Stimulated activated CD4-positive, alpha-beta T cell treated with anti-CD3 and anti-CD28 coated beads, Interleukin-4, amount 100 ng/mL, for 1 hour (primary cell): ENCODE measurements around the gene ELMOD3.
"Not testable (repeated sequence)": the region's sequence is repeated elsewhere in the genome, so short reads cannot be mapped to it uniquely, and the experiment has no call there.

ENCODE experiments used
- DNase-seq: peaks from one replicate; pipeline ENCODE4 v3.0.0-alpha.2; 2020

Gene ELMOD3

DNA sequence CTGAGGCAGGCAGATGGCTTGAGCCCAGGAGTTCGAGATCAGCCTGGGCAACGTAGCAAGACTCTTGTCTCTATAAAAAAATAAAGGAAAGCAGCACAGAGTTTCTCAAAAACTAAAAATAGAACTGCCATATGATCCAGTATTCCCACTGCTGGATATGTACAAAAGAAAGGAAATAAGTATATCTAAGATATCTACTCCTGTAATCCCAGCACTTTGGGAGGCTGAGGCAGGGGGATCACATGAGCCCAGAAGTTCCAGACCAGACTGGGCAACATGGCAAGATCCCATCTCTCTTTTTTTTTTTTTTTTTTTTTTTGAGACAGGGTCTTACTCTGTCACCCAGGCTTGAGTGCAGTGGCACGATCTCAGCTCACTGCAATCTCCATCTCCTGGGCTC is 24.9 kb upstream of the ELMOD3 start:
- DNase-seq = not testable (repeated sequence)

DNA sequence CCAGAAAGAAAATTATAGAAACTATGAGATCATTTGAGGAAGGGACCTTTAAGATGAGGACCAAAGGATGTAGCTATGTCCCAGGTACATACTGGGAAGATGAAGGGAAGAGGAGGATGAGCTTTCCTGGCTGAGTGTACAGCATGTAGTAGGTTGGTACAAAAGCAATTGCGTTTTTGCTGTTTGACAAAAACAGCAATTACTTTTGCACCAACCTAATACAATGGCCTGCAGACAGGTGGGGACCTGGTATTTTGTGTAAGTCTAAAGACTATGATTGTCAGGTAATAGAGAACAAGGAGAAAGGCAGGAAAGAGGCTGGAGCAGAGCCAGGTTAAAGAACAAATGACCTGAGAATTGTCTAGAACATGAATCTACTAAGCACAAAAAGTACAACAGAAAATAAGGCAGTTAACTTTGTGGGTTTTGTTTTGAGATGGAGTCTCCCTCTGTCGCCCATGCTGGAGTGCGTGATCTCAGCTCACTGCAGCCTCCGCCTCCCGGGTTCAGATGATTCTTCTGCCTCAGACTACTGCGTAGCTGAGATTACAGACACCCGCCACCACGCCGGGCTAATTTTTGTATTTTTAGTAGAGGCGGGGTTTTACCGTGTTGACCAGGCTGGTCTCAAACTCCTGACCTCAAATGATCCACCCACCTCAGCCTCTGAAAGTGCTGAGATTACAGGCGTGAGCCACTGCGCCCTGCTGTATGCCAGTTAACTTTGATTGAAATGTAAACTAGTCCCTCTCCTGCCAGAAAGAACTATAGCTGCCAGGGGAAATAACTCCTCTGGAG is 23.5 kb upstream of the ELMOD3 start:
- no peak for DNase-seq

DNA sequence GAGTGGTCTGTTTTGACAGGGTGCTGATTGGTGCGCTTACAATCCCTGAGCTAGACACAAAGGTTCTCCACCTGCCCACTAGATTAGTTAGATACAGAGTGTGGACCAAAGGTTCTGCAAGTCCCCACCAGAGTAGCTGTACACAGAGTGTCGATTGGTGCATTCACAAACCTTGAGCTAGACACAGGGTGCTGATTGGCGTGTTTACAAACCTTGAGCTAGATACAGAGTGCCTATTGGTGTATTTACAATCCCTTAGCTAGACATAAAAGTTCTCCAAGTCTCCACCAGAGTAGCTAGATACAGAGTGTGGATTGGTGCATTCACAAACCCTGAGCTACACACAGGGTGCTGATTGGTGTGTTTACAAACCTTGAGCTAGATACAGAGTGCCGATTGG is 20.7 kb upstream of the ELMOD3 start:
- DNase-seq = not testable (repeated sequence)

DNA sequence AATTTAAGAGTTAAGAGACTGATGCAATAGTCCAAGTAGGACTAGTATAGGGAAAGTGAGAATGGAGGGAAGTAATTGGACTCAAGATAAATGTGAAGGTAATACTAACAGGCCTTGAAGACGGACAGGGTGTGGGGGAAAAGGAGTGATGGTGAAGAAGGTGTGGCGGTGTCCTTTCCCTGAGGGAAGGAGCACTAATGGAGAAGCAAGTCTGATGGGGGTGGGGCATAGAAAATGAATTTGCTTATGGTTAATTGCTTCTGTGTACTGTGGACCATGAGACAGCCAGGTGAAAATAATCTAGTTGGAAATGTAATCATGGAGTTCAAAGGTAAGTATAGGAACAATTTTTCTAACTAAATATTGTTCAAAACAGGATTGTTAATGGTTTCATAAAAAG is 19.6 kb upstream of the ELMOD3 start:
- no peak for DNase-seq

DNA sequence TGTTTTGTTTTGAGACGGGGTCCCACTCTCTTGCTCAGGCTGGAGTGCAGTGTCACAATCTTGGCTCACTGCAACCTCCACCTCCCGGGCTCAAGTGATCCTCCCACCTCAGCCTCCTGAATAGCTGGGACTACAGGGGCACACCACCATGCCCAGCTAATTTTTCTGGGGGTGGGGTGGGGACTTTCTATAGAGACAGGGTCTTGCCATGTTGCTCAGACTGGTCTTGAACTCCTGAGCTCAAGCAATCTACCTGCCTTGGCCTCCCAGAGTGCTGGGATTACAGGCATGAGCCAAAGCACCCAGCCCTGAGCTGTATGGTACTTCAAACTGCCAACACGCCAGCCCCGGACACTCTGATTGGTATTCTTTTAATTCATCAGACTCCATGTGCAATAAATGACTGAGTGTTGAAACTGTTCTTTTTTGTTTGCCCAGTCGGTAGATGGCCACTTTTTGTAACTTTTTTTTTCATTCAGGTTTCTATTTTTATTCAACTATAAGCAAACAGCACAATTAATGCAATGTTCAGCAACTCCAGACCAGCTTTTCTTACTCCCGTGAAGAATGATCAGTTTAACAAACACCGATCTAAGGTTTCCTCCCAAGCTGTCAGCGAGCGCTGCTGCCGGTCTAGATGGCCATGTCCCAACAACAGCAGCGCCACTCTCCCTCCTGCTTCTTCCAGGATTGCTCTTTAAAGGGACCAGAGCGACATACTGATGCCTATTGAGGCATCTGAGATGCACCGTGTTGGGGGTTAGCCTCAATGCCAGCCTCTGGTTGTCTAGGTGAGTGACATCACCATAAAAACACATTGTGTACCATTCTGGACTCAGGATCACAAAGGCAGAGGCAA is 14.3 kb upstream of the ELMOD3 start:
- no peak for DNase-seq

DNA sequence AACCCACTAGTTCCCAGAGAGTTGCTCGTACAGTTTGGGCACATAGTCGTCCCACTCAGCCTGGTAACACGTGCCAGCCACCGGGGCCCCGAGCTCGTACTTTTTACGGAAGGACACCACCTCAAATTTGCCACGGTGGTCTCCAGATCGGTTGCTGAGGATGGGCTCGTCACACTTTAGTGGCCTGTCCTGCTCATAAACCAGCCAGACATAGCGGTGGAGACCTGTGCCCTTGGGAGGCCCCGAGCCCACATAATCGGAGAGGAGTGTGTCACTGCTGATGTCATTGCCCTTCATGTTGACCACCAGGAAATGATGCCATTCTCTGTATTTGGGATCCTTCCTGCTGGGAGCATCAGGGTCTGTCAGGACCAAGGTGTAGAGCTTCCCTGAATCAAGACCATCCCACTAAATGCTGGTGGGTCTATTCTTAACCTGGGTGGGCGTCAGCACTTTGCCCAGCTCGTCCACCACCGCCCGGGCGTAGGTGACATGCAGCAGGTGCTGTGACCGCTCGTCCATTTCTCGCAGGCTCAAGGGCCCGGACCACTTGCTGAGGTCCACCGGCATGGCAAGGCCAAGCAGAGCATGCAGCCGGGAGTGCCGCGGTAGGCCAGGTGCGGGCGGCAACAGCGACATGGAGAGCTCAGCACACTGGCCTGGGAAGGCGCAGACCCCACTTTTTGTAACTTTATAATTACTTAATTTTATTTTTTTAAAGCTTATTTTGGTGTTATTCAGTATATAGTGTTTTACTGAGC is 13.1 kb upstream of the ELMOD3 start:
- DNase-seq = no peak

DNA sequence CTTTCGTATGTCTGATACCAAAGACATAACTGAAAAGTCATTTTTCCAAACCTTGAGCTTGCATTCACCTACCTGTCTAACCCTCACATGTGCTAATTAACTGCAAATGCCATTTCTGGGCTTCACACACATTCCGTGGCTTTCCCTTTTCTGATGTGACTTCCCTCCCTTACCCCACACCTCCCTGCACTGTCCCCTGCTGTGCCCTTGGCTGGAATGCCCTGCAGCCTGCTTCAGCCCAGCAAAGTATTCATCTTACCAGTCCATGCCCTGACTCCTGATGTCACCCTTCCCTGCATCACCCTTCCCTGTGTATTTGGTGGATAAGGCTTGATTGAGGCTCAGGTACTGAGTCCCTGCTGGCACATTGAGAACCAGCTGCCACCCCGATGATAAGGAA is 12.4 kb upstream of the ELMOD3 start:
- DNase-seq = no peak

DNA sequence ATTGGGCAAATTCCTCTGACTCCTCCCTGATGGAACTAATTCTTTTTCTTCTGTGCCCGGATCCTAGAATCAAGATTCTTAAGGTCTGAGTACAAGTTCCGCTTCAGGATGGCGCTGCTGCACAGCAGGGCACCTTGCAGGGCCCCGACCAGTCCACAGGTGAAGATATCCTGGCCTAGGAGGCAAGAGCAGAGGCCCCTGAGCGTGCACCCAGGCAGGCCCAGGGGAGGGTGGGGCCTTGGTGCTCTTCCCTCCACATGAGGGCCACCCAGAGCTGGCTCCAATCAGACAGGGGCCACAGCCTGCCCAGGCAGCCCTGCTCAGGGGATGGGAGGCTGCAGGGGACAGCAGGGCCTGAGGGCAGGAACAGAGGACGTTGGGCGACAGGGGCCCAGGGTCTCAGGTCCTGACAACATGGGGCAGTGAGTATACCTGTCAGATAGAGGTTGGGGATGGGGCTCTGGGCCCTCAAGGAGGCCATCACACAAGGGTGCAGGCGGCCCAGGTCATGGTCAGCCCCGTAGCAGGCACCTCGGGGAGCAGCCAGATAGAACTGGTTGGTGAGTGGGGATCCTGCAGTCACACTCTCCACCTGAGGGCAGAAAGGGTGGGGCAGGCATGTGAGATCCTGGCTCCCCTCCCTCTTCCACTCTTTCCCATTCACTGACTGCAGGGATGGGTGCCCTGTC is 11.2 kb upstream of the ELMOD3 start:
- not testable (repeated sequence) for DNase-seq

DNA sequence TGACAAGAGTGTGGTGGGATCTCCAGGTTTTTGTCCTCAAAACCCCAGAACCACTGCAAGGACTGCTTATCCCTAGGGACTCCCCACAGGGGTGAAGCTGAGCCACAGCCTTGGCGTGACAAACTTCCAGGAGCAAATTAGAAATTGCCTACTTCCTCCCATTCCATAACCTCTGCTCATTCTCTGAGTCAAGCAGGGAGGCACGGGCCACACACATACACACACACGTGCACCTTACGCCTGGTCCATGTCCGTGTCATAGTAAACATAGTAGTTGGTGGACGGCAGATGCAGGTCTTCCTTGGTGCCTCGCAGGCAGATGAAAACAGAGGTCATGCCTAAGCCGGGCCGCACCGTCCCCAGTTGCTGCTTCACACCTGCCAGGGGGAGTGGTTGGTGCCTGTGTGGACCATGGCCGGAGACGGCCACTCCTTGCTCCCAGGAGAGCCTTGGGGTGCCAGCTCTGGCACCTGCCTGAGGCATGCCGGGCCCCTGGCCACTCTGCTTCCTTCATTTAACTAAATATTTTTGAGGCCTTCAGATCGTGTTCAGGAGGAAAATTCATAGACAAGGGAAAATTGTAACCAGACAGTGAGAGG is 10.1 kb upstream of the ELMOD3 start:
- no peak for DNase-seq

DNA sequence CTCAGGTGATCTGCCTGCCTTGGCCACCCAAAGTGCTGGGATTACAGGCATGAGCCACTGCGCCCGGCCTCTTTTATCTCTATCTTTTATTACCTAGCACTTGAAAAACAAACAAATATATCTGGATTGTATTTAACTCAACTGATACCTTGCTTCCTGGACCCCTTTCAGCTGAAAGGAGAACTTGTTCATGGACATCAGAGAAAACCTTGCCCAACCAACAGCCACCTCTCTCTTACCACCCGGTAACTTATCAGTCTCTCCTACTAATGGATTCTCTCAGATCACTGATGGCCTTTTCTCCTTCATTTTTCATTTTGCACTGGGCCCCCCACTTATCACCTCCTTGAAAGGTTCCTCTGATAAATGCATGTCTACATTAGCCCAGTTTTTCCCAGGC is 7.0 kb upstream of the ELMOD3 start:
- DNase-seq = no peak

DNA sequence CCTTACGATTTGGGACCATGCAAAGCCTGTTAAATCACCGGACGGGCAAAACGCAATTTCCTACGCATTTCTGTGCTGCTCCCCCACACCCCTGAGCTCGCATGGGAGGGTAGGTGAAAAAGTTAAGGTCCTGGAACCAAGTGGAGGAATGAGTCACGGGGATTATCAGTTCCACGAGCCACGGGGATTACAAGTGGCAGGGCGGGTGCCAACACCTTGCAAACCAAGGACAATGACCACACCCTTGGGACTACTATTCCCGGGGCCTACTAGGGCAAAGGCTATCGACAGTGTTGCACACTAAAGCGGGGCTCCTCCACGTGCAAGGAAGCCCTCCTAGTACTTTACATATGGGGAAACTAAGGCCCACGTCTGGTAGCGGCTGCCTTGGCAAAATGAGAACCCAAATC is 688 bp upstream of the ELMOD3 start:
- DNase-seq = no peak

DNA sequence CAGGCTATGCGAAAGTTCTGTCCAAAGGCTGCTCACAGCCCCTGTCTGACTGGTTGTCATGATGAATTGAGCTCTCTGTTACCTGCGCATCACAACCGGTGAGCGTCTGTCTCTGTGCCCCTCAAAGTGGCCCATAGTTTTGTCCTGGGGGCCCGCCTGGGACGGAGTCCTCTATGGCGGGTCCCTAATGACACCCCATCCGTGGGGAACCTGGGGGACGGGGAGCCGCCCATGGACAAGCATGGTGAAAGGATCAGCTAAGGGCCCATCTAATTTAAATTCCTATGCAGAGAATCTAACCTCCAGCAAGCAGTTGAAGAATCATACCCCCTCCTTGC is 473 bp downstream of the ELMOD3 start:
- no peak for DNase-seq

DNA sequence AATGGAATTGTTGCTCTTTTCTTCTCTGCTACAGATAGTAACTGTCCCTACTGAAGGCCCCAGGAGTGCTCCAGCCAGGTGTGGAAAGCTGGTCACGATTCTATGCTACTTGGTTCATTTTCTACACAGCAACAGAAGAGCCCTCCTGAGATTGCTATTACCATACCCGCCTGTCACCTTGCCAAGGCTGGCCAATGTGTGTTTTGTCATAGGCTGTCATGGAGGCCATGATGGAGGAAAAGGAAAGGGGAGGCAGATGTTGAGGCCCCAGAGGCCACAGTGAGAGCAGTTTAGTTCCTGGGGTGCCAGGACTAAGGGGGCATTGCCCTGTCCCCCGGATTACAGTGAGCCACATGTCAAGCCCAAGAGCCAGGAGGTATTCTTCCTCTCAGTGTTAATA is 952 bp downstream of the ELMOD3 start:
- DNase-seq = no peak

DNA sequence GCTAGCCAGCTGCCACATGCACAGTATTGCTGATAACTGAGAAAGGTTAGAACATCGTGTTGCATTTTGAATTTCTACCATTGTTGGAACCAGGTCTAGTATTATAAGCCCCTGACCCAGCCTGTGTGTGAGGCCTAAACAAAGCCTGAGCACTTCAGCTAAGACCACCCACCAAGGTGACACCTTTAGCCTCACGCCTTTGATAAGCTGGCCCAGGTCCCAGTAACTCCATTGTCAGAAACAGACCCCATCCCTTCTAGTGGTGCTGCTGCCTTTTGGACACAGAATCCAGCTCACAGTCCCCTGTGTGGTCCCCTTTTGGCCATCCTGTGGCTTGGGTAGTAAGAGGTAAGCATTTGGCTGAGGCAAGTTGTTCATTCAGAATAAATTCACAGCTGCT is 1.6 kb downstream of the ELMOD3 start:
- DNase-seq = no peak

DNA sequence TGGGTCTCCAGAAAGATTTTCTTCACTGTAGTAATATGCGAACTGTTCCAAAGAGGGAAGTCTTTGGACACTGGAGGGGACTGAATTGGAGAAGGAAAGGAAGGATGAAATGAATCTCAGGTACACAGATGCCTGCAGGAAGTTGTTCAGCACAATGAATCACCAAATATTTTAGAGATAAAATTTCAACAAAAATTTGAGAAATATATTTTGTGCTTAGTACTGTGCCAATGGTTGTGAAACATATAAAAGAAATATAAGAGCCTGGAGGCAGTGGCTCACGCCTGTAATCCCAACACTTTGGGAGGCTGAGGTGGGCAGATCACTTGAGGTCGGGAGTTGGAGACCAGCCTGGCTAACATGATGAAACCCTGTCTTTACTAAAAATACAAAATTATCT is 3.2 kb downstream of the ELMOD3 start:
- DNase-seq = no peak

DNA sequence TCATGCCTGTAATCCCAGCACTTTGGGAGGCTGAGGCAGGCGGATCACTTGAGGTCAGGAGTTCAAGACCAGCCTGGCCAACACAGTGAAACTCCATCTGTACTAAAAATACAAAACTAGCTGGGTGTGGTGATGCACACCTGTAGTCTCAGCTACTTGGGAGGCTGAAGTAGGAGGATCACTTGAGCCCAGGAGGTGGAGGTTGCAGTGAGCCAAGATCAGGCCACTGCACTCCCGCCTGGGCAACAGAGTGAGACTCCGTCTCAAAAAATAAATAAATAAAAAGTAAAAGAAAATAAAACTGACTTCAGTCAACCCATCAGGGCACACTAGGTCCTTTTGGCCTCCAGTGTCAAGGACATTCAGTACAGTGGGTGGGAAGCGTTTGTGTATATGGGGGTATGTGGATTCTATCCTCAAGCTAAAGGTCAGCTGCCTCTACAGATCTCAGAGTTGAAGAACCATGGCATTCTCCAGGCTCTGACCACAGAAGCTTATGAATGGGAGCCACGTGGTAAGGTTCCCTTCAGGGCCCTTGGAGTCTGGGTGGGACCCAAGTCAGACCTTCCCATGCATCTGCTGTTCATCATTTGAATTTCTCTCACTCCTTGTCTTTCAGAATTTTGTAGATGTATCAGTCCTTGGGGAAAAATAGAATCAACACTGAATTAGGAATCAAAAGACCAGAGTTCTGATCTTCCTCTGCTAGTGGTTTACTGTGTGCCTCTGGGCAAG is 8.3 kb downstream of the ELMOD3 start:
- DNase-seq = not testable (repeated sequence)

DNA sequence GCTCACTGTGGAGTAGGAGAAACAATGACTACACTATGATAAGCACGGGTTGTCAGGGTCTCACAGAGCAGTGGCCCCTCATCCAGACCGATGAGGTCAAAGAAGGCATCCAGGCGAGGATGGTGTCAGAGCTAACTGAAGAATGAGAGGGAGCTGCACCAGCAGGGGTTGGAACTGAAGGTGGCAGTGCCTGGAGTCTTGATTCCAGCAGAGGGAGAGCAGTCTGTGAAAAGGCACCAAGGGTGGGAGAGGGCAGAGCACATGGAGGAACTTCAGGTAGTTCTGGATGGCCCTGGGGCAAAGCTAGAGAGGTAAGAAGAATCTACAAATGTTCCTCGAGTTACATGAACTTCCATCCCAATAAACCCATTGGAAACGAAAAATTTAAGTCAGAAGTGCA is 12.6 kb downstream of the ELMOD3 start:
- DNase-seq = no peak

DNA sequence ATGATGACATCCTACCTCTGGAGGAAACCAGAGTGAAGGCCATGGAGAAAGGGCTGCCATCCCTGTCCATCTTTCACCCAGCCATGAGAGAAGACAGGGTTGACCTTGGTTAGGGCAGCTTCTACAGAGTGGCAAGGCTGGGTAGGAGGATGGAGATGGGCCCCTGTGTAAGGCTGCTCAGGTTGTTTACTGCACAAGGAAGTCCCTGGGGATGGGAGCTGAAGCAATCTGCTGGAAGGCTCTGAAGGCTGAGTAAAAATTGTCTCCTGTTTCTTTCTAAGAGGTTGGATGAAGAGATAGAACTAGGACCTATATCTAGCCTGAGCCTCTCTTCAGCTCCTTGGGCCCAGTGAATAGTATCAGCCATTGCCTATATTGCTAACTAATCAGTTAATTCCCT is 14.4 kb downstream of the ELMOD3 start:
- DNase-seq = no peak

DNA sequence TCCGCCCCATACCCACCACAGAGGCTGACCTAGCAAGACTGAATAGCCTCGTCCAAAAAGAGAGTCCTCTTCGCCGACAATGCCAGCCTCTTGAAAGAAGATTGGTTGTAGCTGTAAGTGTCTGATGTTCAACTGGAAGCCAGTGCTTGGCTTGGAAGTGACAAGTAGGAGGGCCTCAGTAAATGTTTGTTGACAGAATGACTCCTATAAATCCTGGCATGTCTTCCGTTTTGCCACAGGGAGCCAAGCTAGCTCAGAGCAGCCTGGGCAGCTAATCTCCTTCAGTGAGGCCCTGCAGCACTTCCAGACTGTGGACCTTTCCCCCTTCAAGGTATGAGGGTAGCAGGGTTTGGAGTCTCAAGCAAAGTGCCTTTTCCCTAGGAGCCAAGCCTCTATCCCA is 14.9 kb downstream of the ELMOD3 start:
- no peak for DNase-seq

DNA sequence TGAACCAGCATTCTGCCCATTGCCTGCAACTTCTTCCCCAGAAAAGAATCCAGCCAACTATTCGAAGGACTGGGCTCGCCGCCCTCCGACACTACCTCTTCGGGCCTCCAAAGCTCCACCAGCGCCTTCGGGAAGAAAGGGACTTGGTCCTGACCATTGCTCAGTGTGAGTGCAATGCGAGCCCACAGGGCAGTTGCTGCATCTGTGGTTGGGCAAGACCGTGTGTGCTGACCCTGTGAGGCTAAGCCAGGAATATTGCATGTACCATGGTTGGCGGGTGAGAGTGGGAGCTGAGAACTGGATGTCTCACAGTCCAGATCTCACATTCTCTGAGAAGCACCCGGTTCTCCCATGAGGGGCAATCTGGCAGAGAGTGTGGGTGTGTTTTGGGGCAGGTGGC is 16.5 kb downstream of the ELMOD3 start:
- DNase-seq = no peak

DNA sequence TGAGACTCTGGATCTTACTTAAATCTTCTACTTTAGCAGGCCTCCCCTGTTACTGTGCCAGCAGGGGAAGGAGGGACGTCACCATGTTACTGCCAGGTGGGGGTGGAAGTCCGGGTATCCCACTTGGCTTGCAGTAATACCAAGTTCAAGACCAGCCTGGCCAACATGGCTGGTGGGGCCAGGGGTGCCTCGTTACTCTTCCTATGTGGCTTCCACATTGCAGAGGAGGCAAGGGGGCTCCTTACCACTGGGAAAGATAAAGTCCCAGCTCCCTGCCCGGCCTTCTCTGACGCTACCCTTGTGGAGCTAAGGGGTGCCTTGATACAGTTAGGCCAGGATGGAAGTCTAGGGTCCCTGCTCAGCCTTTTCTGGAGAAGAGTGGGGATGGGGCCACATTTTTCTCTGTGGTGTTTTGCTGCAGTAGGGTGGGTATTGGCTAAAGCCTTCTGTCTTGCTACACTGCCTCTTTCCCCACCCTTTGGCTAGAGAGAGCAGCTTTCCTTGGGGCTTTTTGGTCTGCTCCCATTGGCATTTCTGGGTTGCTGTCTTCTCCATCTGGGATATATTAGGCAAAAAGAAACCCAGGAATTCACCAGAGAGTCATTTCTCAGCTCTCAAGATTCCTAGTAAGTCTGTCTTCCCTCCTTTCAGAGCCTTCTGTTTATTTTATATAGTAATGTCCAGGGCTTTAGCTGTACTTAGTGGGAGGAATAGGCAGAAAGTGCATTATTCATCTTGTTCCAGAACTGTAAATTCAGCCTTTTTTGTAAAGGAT is 21.9 kb downstream of the ELMOD3 start:
- DNase-seq = no peak
